ENCODE results near the gene MLPH.

The MLPH gene

GRCh38 chr2:237598468-237599208, 111.6 kb downstream of the MLPH start:
- Histone ChIP-seq H3K27ac (ENCODE audit: low read depth, low read length) (no peak overlapping the region), H3K4me3 (ENCODE audit: low read depth in 1 of 2, low read length in 2 of 2) (no peak overlapping the region), H3K9ac (ENCODE audit: low read length) (no peak overlapping the region), H3K36me3 (ENCODE audit: insufficient read depth, low read length) (no peaks in the 10 kb centered on the region), H3K27me3 (ENCODE audit: control insufficient read depth in 1 of 2, insufficient read depth in 2 of 2, low read length in 2 of 2) (no peaks in the 10 kb centered on the region), H3K4me1 (ENCODE audit: insufficient read depth, low read length) (peaks cover 34% of the 10 kb centered on the region), H3K9me3 (ENCODE audit: low read length) (no peaks in the 10 kb centered on the region)

DNA sequence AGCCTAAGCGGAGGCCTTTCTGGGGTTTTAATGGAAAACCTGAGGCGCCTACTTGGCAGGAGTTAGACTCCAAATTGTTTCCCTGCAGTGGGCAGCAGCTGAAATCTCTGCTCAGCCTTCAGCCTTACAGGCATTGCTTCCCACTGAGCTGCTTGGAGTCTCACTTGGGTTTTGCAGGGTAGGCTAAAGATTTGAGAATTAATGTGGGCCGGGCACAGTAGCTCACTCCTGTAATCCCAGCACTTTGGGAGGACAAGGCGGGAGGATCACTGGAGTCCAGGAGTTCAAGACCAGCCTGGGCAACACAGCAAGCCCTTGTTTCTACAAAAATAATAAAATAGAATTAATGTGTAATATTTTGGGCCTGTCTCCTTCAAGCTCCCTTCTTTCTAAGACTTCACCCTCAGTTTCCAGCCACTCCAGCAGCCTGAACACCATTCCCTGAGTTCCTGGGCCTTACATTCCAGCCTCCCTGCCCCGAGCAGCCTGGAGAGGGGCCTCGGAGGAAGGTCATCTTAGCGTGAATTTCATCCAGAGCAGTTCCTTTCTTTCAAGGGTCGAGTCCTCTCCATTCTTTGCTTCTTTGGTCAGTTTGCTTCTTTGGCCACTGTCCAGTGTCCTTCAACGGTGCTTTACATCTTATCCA, 112.5 kb downstream of the MLPH start:
- Histone ChIP-seq H3K27me3 (ENCODE audit: control insufficient read depth in 1 of 2, insufficient read depth in 2 of 2, low read length in 2 of 2) (no peaks in the 10 kb centered on the region), H3K4me1 (ENCODE audit: insufficient read depth, low read length) (peaks cover 24% of the 10 kb centered on the region), H3K27ac (ENCODE audit: low read depth, low read length) (peak overlapping the region; percentile 48)

DNA sequence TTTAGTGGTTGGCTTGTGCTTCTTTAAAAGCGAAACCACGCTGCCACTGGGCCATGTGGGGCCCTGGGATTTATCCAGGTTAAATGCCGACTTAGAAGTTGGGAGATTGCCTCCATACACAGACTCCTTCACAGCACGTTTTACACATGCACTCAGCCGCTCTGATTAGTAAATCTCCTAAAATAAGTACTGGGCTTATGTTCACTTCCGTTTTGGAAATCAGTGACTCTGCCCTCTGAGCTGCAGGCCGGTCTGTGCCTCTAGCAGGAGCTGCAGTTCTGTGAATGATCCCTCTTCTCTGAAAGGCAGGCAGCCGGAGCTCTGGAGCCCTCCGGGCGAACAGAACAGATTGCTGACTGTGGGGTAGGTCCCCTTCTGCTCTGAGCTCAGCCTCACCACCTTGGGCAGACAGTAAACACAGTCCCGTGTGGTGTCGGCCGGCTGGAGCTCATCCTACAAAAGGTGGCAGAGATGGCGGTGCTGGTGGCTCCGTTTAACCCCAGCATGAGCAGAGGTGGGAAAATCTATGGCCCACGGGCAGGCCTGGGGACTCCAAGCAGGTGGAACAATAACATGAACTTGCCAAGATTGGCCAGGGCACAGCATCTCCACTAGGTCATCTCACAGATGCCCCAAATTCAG, 113.3 kb downstream of the MLPH start:
- Histone ChIP-seq H3K4me3 (ENCODE audit: low read depth in 1 of 2, low read length in 2 of 2) (peak overlapping the region in 1 of 2 donors; percentile 51), H3K9ac (ENCODE audit: low read length) (no peak overlapping the region)

More for the DNA sequence above, 112.5 kb downstream of the MLPH start:
- Histone ChIP-seq H3K9me3 (ENCODE audit: low read length) (no peaks in the 10 kb centered on the region), H3K4me3 (ENCODE audit: low read depth in 1 of 2, low read length in 2 of 2) (peak overlapping the region in 1 of 2 donors; percentile 51), H3K36me3 (ENCODE audit: insufficient read depth, low read length) (no peaks in the 10 kb centered on the region), H3K9ac (ENCODE audit: low read length) (no peak overlapping the region)

DNA sequence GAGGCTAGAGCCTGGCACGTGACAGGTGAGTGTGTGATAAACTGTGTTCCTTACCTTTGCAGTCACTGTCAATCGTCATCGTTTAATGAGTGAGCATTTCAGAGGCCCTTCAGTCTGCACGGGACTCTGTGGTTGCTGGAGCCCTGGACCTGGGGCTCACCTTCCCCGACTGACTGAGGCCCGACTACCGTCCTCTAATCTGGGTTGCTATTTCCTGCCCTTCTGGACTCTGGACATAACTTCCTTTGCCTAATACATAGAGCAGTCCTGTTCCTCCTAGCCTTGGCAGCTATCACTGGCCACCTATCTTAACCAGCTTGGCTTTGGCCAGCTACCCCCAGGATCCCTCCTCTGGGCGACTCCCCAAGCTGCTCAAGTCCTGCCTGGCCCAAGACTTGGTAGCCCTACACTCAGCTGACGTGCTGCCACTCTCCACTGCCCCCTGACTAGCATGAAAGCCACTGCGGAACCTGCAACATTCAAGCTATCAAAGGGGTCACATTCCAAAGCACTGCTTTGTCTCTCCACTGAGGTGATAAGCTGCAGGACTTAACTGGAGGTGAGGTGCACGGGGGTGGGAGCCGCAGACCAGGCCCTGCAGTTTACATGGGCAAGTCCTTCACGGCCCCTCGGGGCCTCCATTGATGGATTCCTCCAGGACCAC, 114.5 kb downstream of the MLPH start:
- H3K4me3 ChIP-seq (ENCODE audit: low read depth in 1 of 2, low read length in 2 of 2) = no peak overlapping the region

More for the DNA sequence above, 113.3 kb downstream of the MLPH start:
- Histone ChIP-seq H3K27me3 (ENCODE audit: control insufficient read depth in 1 of 2, insufficient read depth in 2 of 2, low read length in 2 of 2) (no peaks in the 10 kb centered on the region), H3K27ac (ENCODE audit: low read depth, low read length) (peak overlapping the region; percentile 48), H3K9me3 (ENCODE audit: low read length) (no peaks in the 10 kb centered on the region), H3K36me3 (ENCODE audit: insufficient read depth, low read length) (no peaks in the 10 kb centered on the region), H3K4me1 (ENCODE audit: insufficient read depth, low read length) (peaks cover 17% of the 10 kb centered on the region)

DNA sequence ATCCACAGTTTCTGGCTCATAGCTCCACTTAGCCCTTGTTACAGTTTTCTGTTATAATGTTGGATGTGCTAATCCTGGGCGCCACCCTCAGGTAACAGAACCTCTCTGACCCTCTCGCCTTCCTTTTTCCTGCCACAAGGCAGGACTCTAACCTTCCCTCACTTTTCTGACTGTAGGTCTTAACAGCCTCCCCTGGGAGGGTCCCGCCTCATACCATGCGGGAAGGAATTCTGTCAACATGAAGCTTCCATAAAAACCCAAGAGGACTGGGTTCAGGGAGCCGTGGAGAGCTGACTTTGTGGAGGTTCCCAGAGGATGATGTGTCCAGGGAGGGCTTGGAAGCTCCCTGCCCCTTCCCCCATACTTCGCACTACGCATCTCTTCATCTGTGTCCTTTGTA, 115.4 kb downstream of the MLPH start:
- H3K9ac ChIP-seq (ENCODE audit: low read length) = no peak overlapping the region
- no peaks in the 10 kb centered on the region for H3K36me3 ChIP-seq (ENCODE audit: insufficient read depth, low read length)
- peaks cover 14% of the 10 kb centered on the region for H3K4me1 ChIP-seq (ENCODE audit: insufficient read depth, low read length)
- no peak overlapping the region for H3K27ac ChIP-seq (ENCODE audit: low read depth, low read length)
- H3K4me3 ChIP-seq (ENCODE audit: low read depth in 1 of 2, low read length in 2 of 2) = no peak overlapping the region
- H3K9me3 ChIP-seq (ENCODE audit: low read length) = no peaks in the 10 kb centered on the region
- H3K27me3 ChIP-seq (ENCODE audit: control insufficient read depth in 1 of 2, insufficient read depth in 2 of 2, low read length in 2 of 2) = no peaks in the 10 kb centered on the region

More for the DNA sequence above, 114.5 kb downstream of the MLPH start:
- Histone ChIP-seq H3K36me3 (ENCODE audit: insufficient read depth, low read length) (no peaks in the 10 kb centered on the region), H3K27ac (ENCODE audit: low read depth, low read length) (no peak overlapping the region), H3K9me3 (ENCODE audit: low read length) (no peaks in the 10 kb centered on the region), H3K9ac (ENCODE audit: low read length) (no peak overlapping the region), H3K4me1 (ENCODE audit: insufficient read depth, low read length) (peaks cover 14% of the 10 kb centered on the region), H3K27me3 (ENCODE audit: control insufficient read depth in 1 of 2, insufficient read depth in 2 of 2, low read length in 2 of 2) (no peaks in the 10 kb centered on the region)

- Histone ChIP-seq H3K27ac (ENCODE audit: low read depth, low read length) (no peak overlapping the region), H3K4me1 (ENCODE audit: insufficient read depth, low read length) (peaks cover 14% of the 10 kb centered on the region), H3K9me3 (ENCODE audit: low read length) (no peaks in the 10 kb centered on the region), H3K36me3 (ENCODE audit: insufficient read depth, low read length) (no peaks in the 10 kb centered on the region), H3K4me3 (ENCODE audit: low read depth in 1 of 2, low read length in 2 of 2) (no peak overlapping the region), H3K27me3 (ENCODE audit: control insufficient read depth in 1 of 2, insufficient read depth in 2 of 2, low read length in 2 of 2) (no peaks in the 10 kb centered on the region), H3K9ac (ENCODE audit: low read length) (no peak overlapping the region)
Measured at GRCh38 chr2:237603049-237603717, 116.1 kb downstream of the MLPH start.

DNA sequence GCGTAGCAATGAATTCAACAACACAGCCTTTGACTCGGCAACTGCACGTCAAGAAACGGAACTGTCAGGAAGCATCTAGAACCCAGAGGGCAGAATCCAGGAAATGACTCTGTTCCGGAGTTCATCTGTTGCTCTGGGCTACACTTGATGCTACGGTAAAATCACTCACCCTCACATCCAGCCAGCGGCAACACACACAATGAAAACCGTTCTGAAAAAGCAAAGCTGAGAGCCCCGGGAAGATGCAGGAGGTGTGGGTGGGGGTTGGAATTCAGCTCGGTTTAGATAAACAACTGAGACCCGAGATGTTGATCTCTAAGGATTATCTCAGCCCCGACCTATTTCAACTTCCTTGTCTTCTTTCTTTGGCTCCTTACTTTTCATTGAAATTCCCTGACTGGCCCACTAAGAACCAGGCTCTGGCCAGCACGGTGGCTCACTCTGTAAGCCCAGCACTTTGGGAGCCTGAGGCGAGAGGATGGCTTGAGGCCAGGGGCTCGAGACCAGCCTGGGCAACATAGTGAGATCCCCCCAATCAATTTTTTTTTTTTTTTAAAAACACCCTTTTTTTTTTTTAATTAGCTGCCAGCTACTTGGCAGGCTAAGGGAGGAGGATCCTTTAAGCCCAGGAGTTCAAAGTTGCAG, 116.8 kb downstream of the MLPH start:
- Histone ChIP-seq H3K4me1 (ENCODE audit: insufficient read depth, low read length) (peaks cover 14% of the 10 kb centered on the region), H3K36me3 (ENCODE audit: insufficient read depth, low read length) (no peaks in the 10 kb centered on the region), H3K27ac (ENCODE audit: low read depth, low read length) (no peak overlapping the region), H3K27me3 (ENCODE audit: control insufficient read depth in 1 of 2, insufficient read depth in 2 of 2, low read length in 2 of 2) (no peaks in the 10 kb centered on the region), H3K9me3 (ENCODE audit: low read length) (no peaks in the 10 kb centered on the region), H3K4me3 (ENCODE audit: low read depth in 1 of 2, low read length in 2 of 2) (no peak overlapping the region), H3K9ac (ENCODE audit: low read length) (no peak overlapping the region)

DNA sequence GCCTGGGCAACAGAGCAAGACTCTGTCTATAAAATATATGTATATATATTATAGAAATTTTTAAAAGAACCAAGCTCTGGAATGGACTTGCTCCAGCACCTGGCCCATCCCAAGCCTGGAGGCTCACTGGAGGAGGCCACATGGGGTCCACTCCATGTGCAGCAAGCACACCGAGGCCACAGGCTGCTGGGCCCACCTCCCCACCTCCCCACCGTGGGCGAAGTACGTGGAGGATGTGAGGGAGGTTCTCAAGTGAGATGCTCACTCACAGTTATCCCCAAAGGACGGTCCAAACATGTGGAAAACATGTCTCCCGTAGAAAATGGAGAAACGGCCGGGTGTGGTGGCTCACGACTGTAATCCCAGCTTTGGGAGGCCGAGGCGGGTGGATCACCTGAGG, 117.3 kb downstream of the MLPH start:
- Histone ChIP-seq H3K4me1 (ENCODE audit: insufficient read depth, low read length) (peaks cover 14% of the 10 kb centered on the region), H3K27ac (ENCODE audit: low read depth, low read length) (no peak overlapping the region), H3K27me3 (ENCODE audit: control insufficient read depth in 1 of 2, insufficient read depth in 2 of 2, low read length in 2 of 2) (no peaks in the 10 kb centered on the region), H3K9me3 (ENCODE audit: low read length) (no peaks in the 10 kb centered on the region), H3K4me3 (ENCODE audit: low read depth in 1 of 2, low read length in 2 of 2) (no peak overlapping the region), H3K36me3 (ENCODE audit: insufficient read depth, low read length) (no peaks in the 10 kb centered on the region), H3K9ac (ENCODE audit: low read length) (no peak overlapping the region)

Data from muscle layer of colon (tissue), 2 donors.